Choroid plexus epithelial cell (primary cell): ENCODE measurements around the gene KCND3.

Experiments used
- DNase-seq: peaks from one replicate; pipeline ENCODE4 v3.0.0-alpha.2; 2010; ENCODE audit warnings: low read depth
- H3K4me3 ChIP-seq: 2 replicates; pipeline ENCODE4 v1.5.1; 2011; ENCODE audit warnings: low read depth, mild to moderate bottlenecking, control low read depth, low read length, moderate library complexity
- CTCF ChIP-seq: conservative IDR thresholded peaks from 2 replicates; pipeline ENCODE4 v1.5.1; 2011; ENCODE audit warnings: low read depth, mild to moderate bottlenecking, control low read depth, inconsistent platforms, low read length, moderate library complexity

Gene KCND3

GRCh38 chr1:111943066-111943465 lies 46.4 kb downstream of the KCND3 start:
- H3K4me3 ChIP-seq = no peak overlapping the region
- TF ChIP-seq CTCF = no peak
- DNase-seq = no peak

GRCh38 chr1:111938536-111938935 lies 50.9 kb downstream of the KCND3 start:
- no peak overlapping the region for H3K4me3 ChIP-seq
- DNase-seq = no peak
- no peak for TF ChIP-seq CTCF

- TF ChIP-seq CTCF = no peak
- DNase-seq = no peak
- no peak overlapping the region for H3K4me3 ChIP-seq
These were observed 51.3 kb downstream of the KCND3 start for GRCh38 chr1:111938123-111938522.

GRCh38 chr1:111937147-111937725 lies 52.2 kb downstream of the KCND3 start:
- no peak for TF ChIP-seq CTCF
- no peak overlapping the region for H3K4me3 ChIP-seq
- no peak for DNase-seq

- no peak for TF ChIP-seq CTCF
- DNase-seq = no peak
- H3K4me3 ChIP-seq = no peak overlapping the region
These were observed 55.2 kb downstream of the KCND3 start for GRCh38 chr1:111934106-111934852.

GRCh38 chr1:111930356-111930755 lies 59.1 kb downstream of the KCND3 start:
- H3K4me3 ChIP-seq = no peak overlapping the region
- TF ChIP-seq CTCF = no peak
- no peak for DNase-seq

GRCh38 chr1:111928531-111928930 lies 60.9 kb downstream of the KCND3 start:
- no peak for DNase-seq
- no peak overlapping the region for H3K4me3 ChIP-seq
- no peak for TF ChIP-seq CTCF
